Jurkat, Clone E6-1 (cell line): ENCODE measurements around the gene ATXN1. TPM values are rescaled to one million over a fixed set of nuclear protein-coding genes. Genes with fewer than 3 reads are reported as not detected.

ENCODE experiments used
- DNase-seq: peaks from one replicate; pipeline ENCODE4 v3.0.0-alpha.2; 2011; ENCODE audit warnings: low read depth, low spot score
- H3K4me3 ChIP-seq: 2 replicates; pipeline ENCODE4 v1.5.1; 2011; ENCODE audit warnings: mild to moderate bottlenecking, low read length, control low read depth, moderate library complexity
- polyA plus RNA-seq: library from polyadenylated mRNA; unstranded; fragments of >200 nt; gene quantifications from one replicate; pipeline ENCODE4 v1.2.1, GENCODE V29; 2012; ENCODE audit warnings: missing spikeins; ENCODE audit not compliant: insufficient read length, insufficient read depth

Gene ATXN1
- polyA plus RNA-seq: 1.7 TPM

DNA sequence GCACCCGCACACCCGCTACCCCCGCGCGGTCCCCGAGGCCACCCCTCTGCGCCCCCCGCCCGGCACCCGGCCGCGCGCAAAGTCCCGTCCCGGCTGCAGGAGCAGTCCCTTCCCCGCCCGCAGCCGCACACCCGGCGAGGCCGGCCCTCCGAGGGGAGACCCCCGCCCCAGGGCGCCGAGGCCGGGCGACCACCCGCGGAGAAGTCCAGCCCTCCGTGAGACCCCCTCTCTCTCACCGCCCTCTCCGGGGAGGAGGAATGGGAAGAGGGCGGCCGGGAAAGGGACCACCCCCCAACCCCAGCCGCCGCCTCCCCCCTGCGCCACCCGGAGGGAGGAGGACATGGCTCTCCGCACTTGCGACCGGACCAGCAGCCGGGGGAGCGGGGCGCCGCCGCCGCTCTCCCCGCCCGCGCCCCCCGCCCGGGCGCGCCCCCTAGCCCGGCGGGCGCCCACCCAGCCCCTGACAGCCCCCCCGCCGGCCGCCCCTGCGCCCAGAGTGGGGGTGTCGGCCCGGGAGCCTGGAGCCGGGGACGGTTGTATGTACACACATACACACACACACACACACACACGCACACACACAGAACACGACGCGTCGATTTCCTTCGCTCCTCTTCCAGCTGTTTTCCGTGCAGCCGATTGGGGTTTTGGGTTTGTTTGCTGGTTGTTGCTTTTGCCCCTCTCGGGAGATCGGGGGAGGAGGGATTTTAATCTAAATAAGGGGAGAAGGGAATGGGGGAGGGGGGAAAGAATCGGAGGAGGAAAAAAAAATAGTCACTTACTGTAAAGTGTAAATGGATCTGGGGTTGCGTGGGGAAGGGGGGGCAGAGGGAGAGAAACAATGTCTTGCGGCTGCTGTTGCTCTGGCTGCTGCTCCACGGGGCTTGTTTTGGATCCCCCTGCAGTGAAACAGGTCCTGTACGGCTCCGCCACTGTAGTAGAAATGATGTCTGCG lies at the start of gene ATXN1:
ATXN1 (minus strand) TSS at position 945 of the 955 bp plus-strand sequence.
- DNase-seq: no peak
- H3K4me3 ChIP-seq: peak within 1 kb of the TSS; percentile 62

DNA sequence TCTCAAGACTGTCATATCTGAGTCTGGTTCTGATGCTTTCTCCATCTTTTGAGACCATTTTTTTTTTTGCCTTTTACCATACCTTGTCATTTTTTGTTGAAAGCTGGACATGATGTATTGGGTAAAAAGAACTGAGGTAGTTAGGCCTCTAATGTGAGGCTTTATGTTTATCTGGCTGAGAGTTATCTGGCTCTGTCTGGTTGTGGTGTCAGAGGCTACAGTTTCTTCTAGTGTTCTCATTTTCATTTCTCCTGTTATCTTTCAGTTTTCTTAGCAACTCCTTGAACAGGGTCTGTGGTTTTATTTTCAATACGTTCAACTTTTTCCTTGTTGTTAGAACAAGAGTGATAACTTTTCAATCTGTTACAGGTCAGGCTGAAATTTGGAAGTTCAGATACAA lies 49.2 kb upstream of the ATXN1 start:
- H3K4me3 ChIP-seq: no peak overlapping the region
- no peak for DNase-seq

DNA sequence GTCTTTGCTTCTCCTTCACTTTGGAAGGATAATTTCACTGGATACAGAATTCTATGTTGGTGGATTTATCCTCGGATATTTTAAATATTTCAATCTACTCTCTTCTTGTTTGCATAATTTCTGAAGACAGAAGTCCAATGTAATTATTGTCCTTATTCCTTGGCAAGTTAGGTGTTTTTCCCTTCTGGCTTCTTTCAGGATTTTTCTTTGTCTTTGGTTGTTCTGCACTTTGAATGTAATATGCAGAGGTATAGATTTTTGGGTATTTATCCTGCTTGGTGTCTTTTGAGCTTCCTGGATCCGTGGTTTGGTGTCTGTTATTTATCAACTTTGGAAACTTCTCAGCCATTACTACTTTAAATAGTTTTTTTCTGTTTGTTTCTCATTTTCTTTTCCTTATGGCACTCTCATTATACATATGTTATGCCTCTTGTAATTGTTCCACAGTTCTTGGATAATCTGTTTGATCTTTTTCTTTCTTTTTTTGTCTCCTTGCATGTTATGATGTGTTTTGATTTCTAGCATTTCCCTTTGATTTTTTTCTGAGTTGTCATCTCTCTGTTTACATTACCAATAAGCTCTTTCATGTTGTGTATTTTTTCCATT lies 48.6 kb upstream of the ATXN1 start:
- DNase-seq: no peak
- no peak overlapping the region for H3K4me3 ChIP-seq

DNA sequence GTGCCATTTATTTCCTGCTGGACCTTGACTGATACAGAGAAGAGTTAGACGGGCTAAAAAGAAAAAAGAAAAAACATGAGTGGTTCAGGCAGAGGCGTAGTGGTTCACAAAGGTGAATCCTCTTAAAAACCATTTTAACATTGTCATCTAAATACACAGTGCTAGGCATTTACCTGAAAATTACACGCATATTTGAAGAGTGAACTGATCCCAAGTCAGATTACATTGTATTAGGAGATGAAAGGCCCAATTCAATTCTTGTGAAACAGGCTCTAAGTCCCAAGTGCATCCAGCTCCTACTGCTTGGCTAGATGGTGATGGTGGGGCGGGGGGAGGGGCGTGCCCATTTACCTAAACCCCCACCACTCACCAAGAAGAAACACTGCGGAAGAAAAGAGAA lies 46.7 kb upstream of the ATXN1 start:
- H3K4me3 ChIP-seq: no peak overlapping the region

DNA sequence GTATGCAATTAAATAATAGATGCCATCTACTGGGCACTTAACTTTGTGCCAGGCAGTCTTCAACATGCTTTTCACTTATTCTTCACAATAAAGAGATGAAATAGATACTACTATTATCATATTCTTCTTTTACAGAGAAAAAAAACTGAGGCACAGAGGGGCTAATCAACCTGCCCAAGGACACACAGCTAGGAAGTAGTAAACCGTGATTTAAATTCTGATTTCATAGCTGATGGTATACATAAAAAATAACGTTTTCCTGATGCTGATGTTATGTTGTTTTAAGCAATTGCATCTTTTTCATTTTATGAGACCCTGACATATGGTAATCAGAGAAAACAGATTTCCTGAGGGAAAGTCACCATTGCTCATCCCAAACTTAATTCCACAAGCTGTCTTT lies 45.1 kb upstream of the ATXN1 start:
- no peak overlapping the region for H3K4me3 ChIP-seq

More for the DNA sequence above, 46.7 kb upstream of the ATXN1 start:
- DNase-seq: no peak

DNA sequence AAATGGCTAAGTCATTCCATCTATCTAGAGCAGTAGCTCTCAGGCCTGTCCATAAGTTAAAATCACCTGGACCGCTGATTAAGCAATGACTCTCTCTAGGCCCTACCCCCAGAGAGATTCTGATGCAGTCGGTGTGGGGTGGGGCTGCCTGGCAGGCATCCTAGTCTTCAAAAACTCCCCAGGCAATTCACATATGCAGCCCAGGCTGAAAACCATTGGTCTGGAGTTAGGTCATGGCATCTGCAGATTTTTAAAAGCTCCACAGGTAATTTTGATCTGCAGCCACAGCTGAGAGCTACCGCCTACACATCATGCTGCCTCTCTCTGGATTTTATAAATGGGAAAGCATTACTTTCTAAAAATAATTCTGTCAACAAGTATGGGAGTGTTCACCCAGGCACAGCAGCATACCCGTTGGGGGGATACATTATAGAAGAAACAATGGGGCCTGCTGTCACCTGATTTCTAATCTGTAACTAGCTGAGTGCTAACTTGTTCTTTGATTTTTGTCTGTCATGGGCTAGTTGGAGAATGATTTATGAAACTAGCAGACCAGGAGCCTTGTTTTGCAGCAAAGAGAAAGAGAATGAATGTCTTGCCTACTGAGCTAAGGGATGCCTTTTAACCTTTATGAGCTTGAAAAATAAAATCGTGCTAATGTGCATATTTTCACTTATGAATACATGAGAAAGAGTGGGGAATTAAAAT lies 44.1 kb upstream of the ATXN1 start:
- no peak for DNase-seq
- H3K4me3 ChIP-seq: no peak overlapping the region

More for the DNA sequence above, 45.1 kb upstream of the ATXN1 start:
- no peak for DNase-seq

DNA sequence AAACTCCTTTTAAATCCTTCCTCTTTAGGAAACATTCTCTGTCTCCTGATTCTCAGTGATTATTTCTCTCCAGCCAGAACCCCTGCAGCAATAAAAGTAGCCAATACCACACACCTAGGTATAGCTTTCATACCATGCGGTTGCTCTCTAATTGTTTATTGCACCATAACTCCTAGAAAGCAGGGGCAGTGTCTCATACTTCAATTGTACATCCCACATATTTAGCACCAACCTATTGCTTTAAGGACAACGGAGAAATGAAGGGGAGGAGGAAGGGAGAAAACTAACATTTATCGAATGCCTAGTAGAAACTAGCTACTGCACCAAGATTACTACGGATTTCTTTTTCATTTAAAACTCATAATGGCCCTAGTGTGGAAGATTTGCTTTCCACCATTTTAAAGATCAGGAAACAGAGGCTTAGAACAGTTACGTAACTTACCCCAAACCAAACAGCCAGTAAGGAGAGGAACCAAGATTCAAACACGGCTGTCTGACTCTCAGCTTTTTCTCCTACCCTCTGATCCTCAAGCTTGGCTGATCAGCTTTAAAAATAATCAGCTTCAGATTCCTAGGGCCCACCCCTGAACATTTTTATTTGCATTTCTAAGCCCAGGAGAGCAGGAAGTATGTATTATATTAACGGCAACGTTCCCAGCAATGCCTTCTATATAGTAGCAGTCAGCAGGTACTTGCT lies 43.4 kb upstream of the ATXN1 start:
- no peak for DNase-seq
- no peak overlapping the region for H3K4me3 ChIP-seq

DNA sequence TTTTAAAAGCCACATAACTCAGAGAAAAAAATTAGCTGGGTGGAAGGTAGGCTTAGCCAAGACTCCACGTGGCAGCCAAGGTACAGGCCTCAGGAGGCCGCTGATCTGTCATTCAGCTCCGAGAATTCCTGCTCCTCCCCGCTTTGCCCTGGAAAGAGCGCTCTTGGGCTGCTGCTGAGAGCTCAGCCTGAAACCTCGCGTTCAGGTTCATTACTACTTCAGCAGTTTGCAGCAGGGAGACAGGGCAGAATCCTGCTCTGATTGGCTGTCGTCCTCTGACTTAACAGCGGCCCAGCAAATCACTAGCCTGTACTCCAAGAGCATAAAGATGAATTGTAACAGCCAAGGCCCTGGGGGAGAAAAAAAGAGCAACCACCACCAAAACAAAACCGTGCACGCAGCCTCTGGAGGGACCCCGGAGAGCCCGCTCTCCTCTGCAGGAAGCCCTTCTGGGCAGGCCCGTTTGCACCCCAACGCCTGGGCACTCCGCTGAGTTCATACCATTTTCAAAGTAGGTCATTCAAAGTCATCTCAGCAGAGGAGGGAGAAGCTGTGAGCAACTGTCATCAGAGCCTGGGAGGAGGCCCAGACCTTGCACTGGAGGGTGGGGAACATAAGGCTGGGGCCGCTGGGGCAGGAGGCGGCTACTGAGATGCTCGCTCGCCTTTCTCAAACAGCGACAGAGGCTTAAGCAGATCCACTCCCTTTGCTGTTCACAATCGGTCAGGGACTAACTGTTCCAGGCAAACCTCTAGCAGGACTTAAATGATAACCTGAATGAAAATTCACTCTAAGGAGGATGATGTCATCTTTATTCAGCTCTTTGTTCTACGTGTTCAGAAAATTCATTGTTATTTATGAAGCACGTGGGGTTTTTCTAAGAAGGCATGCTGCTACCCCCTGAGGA lies 42.3 kb upstream of the ATXN1 start:
- H3K4me3 ChIP-seq: no peak overlapping the region
- no peak for DNase-seq

DNA sequence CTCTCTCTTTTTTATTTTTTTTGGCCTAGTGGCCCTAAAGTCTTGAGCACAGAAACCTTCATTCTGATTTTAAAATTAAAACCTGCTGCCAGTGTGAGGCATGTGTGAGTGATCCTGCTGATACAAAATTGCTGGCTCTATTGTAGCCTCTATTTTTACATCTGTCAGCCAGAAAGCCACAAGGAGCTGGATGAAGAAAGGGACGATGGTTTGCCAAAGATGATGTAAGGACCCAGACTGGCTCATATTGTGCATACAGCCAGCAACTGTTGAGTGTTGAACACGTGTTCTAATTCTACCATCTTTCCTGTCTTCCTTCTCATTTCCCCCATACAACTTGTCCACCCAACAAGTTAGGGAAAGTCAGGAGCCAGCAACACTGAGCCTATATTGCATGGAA lies 40.8 kb upstream of the ATXN1 start:
- no peak for DNase-seq
- no peak overlapping the region for H3K4me3 ChIP-seq

DNA sequence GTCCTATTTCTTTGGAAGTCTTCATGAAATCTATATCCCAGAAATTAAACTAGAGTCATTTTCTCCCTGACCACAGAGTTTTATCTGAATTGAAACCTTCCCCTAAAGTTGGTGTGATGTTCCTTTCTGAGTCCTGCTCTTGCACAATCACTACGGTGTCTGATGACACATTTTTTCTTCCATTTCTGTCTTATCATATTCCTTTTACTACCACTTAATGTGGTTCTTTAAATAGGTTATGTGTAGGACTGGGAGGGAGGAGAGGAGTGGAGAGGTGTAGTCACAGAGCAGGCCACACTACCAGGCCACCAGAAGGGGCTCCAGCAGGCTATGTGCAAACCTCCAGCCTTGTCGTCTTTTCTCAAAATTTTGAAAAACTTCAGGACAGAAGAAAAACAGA lies 39.7 kb upstream of the ATXN1 start:
- DNase-seq: no peak
- no peak overlapping the region for H3K4me3 ChIP-seq

DNA sequence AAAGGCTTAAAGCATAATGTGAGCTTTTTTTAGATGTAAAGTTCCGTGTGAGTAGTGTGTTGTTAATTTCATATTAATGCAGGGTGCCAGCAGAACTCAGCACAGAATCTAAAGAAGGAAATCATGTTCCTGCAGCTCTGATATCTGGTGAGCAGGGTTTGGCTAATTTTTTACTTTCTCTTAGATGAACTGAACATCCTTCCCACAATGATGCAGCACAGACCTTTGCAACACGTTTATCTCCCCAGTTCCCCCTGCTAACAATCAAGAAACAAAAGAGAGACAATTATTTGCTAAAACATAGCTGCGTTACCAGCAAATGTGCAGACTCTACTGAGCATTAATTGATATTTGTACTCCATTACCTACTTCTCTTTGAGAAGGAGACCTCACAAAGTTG lies 39.1 kb upstream of the ATXN1 start:
- DNase-seq: no peak
- H3K4me3 ChIP-seq: no peak overlapping the region

DNA sequence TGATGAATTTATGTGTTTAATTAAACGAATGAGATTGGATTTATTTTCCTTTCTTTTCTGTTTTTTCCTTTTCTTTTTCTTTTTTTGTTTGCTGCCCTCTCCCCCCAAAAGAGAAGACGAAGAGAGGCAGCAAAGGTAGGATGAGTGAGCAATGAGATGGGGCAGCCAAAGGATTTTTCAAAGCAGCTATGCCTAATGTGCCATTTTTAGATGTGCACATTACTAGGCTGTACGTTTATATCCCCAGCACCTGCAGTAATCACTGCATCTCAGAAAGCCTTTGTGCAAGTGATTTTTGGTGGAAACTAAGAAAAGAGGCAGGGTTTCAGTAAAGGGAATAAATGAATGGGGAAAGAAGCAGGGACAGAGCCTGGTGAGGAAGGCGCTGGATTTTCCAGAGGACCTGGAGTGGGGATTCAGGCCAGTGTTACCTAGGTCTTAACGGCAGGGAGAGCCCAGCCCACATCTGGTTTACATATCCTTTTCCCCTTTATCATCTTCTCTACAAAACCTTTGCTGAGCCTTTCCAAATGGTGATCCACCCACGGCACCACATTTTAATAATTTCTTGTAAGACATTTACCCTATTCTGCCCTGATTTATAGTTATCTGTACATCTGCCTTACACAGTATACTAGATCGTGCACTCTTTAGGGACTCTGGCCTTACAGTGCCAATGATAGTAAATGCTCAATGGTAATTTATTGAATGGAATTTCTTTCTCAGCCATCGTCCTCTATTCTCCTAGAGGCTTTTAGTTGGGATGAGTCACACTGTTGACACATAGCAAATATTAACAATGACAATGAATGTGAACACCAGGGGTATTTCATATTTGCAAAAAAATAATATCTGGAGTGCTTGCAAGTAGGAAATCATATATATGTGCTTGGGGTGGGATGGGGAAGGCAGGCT lies 38.3 kb upstream of the ATXN1 start:
- no peak for DNase-seq

DNA sequence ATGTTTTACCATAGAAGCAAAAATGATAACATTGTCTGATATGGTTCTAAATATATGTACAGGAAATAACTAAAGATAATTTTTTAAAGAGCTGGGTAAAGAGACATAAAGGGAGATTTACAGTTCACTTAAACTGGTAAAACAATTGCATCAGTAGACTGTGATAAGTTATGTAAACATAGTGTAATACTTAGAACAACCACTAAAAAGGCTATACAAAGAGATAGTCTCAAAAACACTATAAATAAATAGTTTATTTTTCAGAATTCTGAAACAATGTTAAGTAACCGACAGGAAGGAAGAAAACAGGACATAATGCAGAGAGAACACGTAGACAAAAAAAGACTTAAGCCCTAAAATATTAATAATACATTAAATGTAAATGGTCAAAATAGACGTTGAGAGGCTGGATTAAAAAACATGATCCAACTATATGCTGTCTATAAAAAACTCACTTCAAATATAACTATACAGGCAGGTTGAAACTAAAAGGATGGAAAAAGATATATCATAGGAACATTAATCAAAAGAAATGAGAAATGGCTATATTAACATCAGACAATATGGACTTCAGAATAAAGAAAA lies 32.7 kb upstream of the ATXN1 start:
- DNase-seq: no peak
- no peak overlapping the region for H3K4me3 ChIP-seq

More for the DNA sequence above, 38.3 kb upstream of the ATXN1 start:
- H3K4me3 ChIP-seq: no peak overlapping the region

DNA sequence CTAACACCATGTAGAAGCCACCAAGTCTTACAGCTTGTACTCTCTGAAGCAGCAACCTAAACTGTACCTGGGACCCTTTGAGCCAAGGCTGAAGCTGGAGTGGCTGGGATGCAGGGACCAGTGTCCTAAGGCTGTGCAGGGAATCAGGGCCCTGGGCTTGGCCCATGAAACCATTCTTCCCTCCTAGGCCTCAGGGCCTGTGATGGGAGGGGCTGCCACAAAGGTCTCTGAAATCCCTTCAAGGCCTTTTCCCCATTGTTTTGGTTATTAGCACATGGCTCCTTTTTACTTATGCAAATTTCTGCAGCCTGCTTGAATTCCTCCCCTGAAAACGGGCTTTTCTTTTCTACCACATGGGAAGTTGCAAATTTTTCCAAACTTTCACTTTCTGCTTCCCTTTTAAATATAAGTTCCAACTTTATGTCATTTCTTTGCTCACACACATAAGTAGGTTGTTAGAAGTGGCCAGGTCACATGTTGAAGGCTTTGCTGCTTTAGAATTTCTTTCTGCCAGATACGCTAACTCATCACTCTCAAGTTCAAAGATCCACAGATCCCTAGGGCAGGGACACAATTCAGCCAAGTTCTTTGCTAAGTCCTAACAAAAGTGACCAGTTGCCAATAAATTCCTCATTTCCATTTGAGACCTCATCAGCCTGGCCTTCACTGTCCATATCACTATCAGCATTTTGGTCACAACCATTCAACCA lies 28.2 kb upstream of the ATXN1 start:
- DNase-seq: no peak
- H3K4me3 ChIP-seq: no peak overlapping the region

DNA sequence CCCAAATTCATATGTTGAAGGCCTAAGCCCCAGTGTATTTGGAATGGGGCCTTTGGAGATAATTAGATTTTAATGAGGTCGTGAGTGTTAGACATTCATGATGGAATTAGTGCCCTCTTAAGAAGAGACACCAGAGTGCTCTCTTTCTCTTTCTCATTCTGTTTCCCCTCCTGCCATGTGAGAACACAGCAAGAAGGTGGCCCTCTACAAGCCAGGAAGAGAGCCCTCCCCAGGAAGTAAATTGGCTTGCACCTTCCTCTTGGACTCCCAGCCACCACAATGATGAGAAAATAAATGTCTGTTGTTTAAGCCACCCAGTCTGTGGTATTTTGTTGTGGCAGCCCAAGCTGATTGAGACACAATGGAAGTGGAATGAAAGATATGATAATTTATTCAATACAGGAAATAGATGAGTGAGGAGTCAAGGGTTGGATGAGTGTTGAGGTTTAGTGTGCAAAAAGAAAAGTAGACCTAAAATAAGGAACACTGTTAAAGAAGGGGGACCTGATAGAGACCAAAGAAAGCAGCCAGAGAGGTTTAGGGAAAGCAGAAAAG lies 25.9 kb upstream of the ATXN1 start:
- H3K4me3 ChIP-seq: no peak overlapping the region
- no peak for DNase-seq

DNA sequence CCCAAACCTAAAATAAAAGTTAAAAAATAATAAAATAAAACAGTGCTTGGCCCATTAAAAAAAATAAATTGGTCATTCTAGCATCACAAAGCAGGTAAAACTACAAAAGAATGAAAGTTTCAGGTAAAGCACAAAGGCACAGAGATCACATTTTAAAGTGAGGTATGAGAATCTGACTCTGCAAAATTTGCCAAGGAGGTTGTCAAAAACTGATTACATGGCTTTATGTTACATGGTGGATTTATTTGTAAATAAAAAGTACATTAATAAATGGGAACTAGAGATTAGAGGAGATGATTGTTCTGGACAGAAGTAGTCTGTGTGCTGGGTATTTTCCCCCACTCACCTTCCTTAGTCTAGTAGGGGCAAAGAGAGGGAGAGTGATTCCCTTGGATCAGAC lies 24.2 kb upstream of the ATXN1 start:
- no peak for DNase-seq
- no peak overlapping the region for H3K4me3 ChIP-seq
